Subcutaneous adipose tissue (tissue), 4 donors: Measurements from ENCODE around the gene PCGF5. TPM values are rescaled to one million over a fixed set of nuclear protein-coding genes. Genes with fewer than 3 reads are reported as not detected.

ENCODE experiments used
- total RNA-seq, 4 donors: library from RNA; depleted of rRNA; stranded (reverse); fragments of >200 nt; gene quantifications; one replicate each; pipeline ENCODE4 v1.1.0, GENCODE V29; 2016
- TF ChIP-seq, protein P1 (sequence below): fragments of 450-650 bp; IDR thresholded peaks from one replicate; pipeline ENCODE4 v1.5.1; 2016; ENCODE audit warnings: low read depth, mild to moderate bottlenecking, control low read depth, antibody characterized with exemption, moderate library complexity

The PCGF5 gene
- total RNA-seq, 4 donors from 2014 or later, result 36.2 to 69.0 (median 43.3) TPM

DNA sequence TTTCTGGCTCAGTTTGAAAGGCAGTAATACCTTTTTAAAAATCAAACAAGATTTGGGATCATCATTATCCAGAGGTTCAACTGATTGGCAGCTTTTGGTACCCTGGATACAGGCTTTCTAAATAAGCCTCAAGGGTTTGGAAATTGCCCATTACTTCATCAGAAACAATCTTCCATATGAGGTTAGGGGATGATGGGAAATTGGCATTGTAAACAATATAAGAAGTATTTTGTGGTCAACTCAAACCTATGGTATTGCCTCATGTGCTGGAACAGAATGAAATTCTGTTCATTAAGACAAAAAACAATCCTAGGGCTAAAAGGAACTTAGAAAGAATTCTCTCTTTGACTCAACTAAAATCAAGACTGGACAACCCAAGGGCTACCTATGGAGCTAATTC is 97.1 kb downstream of the PCGF5 start:
- TF ChIP-seq, protein P1, sequence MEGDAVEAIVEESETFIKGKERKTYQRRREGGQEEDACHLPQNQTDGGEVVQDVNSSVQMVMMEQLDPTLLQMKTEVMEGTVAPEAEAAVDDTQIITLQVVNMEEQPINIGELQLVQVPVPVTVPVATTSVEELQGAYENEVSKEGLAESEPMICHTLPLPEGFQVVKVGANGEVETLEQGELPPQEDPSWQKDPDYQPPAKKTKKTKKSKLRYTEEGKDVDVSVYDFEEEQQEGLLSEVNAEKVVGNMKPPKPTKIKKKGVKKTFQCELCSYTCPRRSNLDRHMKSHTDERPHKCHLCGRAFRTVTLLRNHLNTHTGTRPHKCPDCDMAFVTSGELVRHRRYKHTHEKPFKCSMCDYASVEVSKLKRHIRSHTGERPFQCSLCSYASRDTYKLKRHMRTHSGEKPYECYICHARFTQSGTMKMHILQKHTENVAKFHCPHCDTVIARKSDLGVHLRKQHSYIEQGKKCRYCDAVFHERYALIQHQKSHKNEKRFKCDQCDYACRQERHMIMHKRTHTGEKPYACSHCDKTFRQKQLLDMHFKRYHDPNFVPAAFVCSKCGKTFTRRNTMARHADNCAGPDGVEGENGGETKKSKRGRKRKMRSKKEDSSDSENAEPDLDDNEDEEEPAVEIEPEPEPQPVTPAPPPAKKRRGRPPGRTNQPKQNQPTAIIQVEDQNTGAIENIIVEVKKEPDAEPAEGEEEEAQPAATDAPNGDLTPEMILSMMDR, result no peak

DNA sequence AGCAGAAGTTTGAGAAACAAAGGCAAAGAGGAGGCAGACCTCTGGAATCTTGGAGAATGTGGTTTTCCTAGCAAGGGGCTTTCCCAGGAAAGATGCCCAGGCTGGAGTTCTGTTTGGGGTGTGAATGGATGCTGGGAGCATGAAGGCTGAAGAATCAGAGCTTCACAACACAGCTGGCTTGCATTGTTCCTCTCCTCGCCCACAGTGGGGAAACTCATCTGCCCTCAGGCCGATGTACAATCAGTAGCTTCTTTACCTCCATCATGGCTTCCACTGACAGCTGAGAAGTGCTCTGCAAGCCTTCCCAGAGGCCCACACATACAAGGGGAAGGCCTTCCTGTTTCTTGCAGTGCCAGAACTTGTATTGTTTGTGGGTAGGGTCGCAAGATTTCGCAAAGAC is 98.9 kb downstream of the PCGF5 start:
- TF ChIP-seq, protein P1, result no peak

DNA sequence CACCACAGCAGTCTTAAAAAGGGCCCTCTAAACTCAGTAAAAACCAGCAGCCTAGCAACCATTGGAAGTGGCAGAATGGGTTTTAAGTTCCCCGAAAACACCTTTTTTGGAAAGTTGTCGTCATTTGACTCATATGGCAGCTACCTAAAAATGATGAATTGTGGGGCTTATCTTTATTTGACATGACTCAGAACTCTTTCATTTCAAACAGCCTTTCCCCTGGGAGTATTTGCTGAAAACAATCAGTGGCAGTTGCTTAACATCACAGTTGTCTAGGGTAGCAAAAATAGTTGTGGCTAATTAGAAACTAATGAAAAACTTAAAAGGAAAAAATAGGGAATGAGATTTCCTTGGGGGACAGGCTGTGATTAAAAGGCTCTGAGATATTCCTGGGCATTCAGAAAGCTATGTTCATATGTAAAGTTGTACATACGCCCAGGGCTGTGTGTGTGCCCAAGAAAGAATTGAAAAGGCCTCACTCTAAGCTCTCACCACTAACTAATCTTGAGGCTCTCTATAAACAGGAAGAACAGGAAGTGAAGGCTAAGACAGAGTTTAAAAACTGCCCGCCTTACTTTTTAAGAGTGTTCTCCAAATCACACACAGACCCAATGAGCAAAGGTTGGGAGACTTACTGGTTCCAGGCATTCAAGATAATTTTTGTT is 108.0 kb downstream of the PCGF5 start:
- TF ChIP-seq, protein P1, result no peak

Other genes starting within 250 kb of the PCGF5 start
- 10 to 100 TPM in 3 of 4 donors, 1 to 10 TPM in 1; 9.6 to 20.5 (median 20.3) TPM for gene HECTD2, start 189.7 kb downstream of the PCGF5 start, total RNA-seq